ENCODE results near the gene ARGLU1. TPM values are rescaled to one million over a fixed set of nuclear protein-coding genes. Genes with fewer than 3 reads are reported as not detected.

Gene ARGLU1
- total RNA-seq, 1 donor from 2014 or later = 128 TPM

DNA sequence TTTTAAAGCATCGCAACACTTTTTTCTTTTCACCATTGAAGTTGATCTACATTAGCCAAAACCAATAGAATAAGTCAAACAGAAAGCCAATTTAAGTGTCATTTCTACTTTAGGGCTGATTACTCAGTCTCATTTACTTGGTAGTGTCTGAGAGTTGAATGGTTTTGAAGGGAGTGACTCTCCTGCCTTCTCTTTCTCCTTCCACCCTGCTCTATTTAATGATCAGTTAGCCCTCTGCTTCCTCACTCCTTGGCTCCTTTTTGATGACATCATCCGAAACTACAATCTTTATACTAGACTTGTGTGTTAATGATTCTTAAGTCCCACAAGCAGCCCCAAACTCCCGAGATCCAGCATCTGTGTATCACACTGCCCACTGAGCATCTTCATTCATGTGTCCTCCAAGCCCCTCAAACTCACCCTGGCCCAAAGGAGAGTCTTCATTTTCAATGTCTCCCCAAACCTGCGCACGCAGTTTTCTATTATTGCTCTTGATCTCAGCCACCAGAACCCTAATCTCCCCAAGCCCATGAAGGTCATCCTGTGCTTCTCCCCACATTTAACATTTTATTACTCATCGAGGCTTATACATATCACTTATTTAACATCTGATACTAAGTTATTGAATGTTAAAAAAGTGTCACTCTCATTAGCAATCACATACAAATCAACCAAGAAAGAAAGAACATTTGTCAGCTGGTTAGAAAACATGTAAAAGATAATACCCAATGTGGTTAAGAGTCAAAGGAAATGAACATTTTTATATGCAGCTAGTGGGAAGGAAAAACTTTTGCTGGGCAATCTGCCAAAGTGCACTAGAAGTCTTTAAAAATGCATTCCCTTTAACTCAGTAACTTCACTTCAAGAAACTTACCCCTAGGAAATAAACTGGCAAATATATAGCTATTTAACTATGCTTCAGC, 32.2 kb upstream of the ARGLU1 start:
- Mint-ChIP-seq H3K27me3 (no peaks in the 10 kb centered on the region), H3K4me3 (no peak overlapping the region), H3K9me3 (peaks cover 4% of the 10 kb centered on the region), H3K4me1 (ENCODE audit: unreplicated experiment) (peaks cover 5% of the 10 kb centered on the region), H3K36me3 (no peaks in the 10 kb centered on the region), H3K27ac (peak overlapping the region; percentile 35)
- no peak for DNase-seq (ENCODE audit: extremely low spot score, unreplicated experiment)
- TF ChIP-seq, protein P1, sequence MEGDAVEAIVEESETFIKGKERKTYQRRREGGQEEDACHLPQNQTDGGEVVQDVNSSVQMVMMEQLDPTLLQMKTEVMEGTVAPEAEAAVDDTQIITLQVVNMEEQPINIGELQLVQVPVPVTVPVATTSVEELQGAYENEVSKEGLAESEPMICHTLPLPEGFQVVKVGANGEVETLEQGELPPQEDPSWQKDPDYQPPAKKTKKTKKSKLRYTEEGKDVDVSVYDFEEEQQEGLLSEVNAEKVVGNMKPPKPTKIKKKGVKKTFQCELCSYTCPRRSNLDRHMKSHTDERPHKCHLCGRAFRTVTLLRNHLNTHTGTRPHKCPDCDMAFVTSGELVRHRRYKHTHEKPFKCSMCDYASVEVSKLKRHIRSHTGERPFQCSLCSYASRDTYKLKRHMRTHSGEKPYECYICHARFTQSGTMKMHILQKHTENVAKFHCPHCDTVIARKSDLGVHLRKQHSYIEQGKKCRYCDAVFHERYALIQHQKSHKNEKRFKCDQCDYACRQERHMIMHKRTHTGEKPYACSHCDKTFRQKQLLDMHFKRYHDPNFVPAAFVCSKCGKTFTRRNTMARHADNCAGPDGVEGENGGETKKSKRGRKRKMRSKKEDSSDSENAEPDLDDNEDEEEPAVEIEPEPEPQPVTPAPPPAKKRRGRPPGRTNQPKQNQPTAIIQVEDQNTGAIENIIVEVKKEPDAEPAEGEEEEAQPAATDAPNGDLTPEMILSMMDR (conservative IDR thresholded peaks at IDR 0.05) = no peak

DNA sequence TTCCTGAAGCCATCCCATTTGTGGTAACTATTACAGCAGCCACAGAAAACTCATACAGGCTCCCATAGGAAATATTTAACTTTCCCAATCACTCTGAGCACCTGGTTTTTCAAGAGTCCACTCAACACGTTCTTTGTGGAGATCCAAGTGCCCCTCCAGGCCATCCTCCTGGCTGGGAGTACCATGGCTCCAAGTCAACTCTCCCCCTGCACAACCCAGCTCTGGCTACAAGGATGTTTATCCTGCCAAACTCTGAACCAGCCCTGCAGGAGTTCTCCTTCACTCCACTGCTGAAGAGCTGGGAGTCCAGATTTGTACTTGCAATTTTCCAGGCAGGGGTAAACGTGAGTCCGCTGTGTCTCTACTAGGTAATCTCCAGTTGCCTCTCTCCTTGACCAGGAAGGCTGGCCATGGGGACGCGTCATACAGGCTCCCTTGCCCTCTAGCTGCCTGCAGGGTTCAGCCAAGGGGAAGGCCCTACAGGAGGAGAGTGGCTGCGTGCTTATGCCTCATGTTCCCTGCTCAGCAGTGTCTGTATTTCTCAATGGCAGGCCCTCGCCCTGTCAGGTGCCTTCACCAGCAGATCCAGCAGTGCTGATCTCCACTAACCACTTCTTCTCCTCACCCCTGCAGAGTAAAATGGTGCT, 29.9 kb upstream of the ARGLU1 start:
- no peak overlapping the region for H3K27ac Mint-ChIP-seq
- no peak overlapping the region for H3K4me3 Mint-ChIP-seq
- H3K4me1 Mint-ChIP-seq (ENCODE audit: unreplicated experiment) = peaks cover 5% of the 10 kb centered on the region
- no peak for DNase-seq (ENCODE audit: extremely low spot score, unreplicated experiment)
- no peaks in the 10 kb centered on the region for H3K9me3 Mint-ChIP-seq
- H3K27me3 Mint-ChIP-seq = no peaks in the 10 kb centered on the region
- H3K36me3 Mint-ChIP-seq = no peaks in the 10 kb centered on the region
- TF ChIP-seq, protein P1 (conservative IDR thresholded peaks at IDR 0.05) = no peak

DNA sequence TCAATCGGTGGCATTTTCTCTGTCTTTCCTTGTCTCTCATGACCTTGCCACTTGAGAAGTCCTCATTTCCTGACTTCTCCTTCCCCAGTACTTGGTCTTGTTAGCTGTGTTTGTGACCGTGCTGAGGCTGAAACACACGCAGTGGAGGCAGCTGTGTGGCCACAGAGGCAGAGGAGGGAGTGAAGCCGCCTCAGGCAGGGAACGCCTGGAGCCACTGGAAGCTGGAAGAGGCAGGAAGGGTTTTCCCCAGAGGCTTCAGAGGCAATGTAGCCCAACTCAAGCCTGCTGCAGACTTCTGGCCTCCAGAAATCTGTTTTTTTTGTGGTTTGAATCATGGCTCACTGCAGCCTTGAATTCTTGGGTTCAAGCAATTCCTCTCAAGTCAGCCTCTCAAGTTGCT, 29.2 kb upstream of the ARGLU1 start:
- TF ChIP-seq, protein P1 (conservative IDR thresholded peaks at IDR 0.05) = no peak
- H3K4me3 Mint-ChIP-seq = no peak overlapping the region
- no peak for DNase-seq (ENCODE audit: extremely low spot score, unreplicated experiment)
- no peaks in the 10 kb centered on the region for H3K36me3 Mint-ChIP-seq
- H3K27me3 Mint-ChIP-seq = no peaks in the 10 kb centered on the region
- H3K27ac Mint-ChIP-seq = no peak overlapping the region
- H3K9me3 Mint-ChIP-seq = peaks cover 4% of the 10 kb centered on the region
- peaks cover 5% of the 10 kb centered on the region for H3K4me1 Mint-ChIP-seq (ENCODE audit: unreplicated experiment)

DNA sequence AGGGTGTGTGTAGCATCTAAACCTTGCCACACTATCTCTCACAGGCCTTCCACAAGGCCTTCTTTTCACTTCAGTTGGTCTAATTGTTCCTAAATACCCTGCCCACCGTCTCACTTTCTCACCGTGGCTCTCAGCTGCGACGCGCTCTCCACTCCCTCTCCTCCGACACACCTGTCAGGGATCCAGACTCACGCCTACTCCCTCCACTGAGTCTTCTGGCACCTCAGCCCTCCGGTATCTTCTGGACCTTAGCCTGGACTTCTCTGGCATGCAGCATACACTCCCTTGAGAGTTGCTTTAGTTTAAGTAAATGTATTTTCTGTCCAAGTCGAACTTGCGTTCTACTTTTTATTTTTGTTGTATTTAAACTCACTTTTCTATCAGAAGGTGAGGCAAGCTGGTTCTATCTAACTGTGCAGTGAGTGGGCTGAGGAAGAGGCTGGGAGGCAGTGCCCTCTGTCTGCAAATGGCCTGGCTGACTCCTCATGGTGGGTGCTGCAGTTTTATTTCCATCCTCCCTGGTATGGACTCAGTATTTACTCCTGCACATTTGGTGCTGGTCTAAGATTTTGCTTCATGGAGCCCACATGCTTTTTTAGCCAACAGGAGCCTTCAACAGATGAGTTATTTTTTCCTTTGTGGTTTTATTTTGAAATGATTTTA, 28.5 kb upstream of the ARGLU1 start:
- H3K4me3 Mint-ChIP-seq = no peak overlapping the region
- H3K36me3 Mint-ChIP-seq = no peaks in the 10 kb centered on the region
- no peak overlapping the region for H3K27ac Mint-ChIP-seq
- no peak for DNase-seq (ENCODE audit: extremely low spot score, unreplicated experiment)
- H3K9me3 Mint-ChIP-seq = peaks cover 4% of the 10 kb centered on the region
- H3K27me3 Mint-ChIP-seq = no peaks in the 10 kb centered on the region
- peaks cover 5% of the 10 kb centered on the region for H3K4me1 Mint-ChIP-seq (ENCODE audit: unreplicated experiment)
- TF ChIP-seq, protein P1 (conservative IDR thresholded peaks at IDR 0.05) = no peak

DNA sequence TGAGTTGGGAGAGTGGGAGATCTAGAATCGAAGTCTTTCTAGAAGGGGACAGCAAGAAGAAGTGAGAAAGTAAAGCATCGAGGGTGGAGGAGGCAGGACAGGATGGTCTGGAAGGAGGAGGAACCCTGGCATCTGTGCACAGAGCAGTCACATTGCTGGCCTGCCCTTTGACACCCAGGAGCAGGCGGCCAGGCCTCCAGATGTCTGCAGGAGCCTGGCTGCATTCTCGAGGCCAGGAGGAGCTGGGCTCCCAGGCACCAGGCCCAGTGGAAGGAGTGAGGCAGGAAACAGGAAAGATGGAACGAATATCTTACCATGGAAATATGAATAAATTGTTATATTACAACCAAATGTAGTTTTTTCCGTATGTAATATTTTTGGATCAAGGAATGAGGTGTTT, 27.7 kb upstream of the ARGLU1 start:
- Mint-ChIP-seq H3K9me3 (peaks cover 4% of the 10 kb centered on the region), H3K27me3 (no peaks in the 10 kb centered on the region), H3K4me3 (no peak overlapping the region), H3K4me1 (ENCODE audit: unreplicated experiment) (peaks cover 5% of the 10 kb centered on the region), H3K36me3 (no peaks in the 10 kb centered on the region), H3K27ac (no peak overlapping the region)
- TF ChIP-seq, protein P1 (conservative IDR thresholded peaks at IDR 0.05) = no peak
- DNase-seq (ENCODE audit: extremely low spot score, unreplicated experiment) = no peak

Data from type B pancreatic cell (in vitro differentiated cells).